Esophagus muscularis mucosa (tissue), 4 donors: ENCODE data around the gene DHX34. TPM values are rescaled to one million over a fixed set of nuclear protein-coding genes. Genes with fewer than 3 reads are reported as not detected.
"Not testable (repeated sequence)": the region's sequence is repeated elsewhere in the genome, so short reads cannot be mapped to it uniquely, and the experiment has no call there.

ENCODE experiments used
- DNase-seq: peaks from one replicate; pipeline ENCODE4 v3.0.0-alpha.2; 2017; ENCODE audit errors: extremely low spot score
- H3K27ac ChIP-seq, 4 donors: fragments of 200-600 bp; sonication (generic); replicated peaks in 1 of 4; 1 replicate in 3 of 4; 2 replicates in 1 of 4; pipeline ENCODE4 v1.5.1; 2016 to 2019; ENCODE audit warnings: mild to moderate bottlenecking in 1 of 4
- H3K27me3 ChIP-seq, 4 donors: fragments of 200-600 bp; sonication (generic); one replicate each; pipeline versions ENCODE4 v1.5.1 to v1.6.0; 2016 to 2019
- H3K36me3 ChIP-seq, 4 donors: fragments of 200-600 bp; sonication (generic); one replicate each; pipeline ENCODE4 v1.5.1; 2016 to 2019
- H3K4me1 ChIP-seq, 4 donors: fragments of 200-600 bp; sonication (generic); one replicate each; pipeline ENCODE4 v1.5.1; 2016 to 2019
- H3K4me3 ChIP-seq, 4 donors: fragments of 200-600 bp; sonication (generic); 1 replicate in 2 of 4; 2 replicates in 2 of 4; pipeline ENCODE4 v1.5.1; 2016 to 2019; ENCODE audit warnings: mild to moderate bottlenecking in 4 of 4, moderate library complexity in 1 of 4
- H3K9me3 ChIP-seq, 4 donors: fragments of 200-600 bp; sonication (generic); 1 replicate in 3 of 4; 2 replicates in 1 of 4; pipeline ENCODE4 v1.5.1; 2016 to 2019
- EP300 ChIP-seq: sonication (generic); formaldehyde crosslinking; IDR thresholded peaks from one replicate; pipeline ENCODE4 v1.6.1; 2017; ENCODE audit warnings: antibody characterized with exemption
- POLR2A ChIP-seq: fragments of 450-650 bp; IDR thresholded peaks from one replicate; pipeline ENCODE4 v1.6.1; 2017; ENCODE audit warnings: antibody characterized with exemption, moderate library complexity, mild to moderate bottlenecking, low read depth
- POLR2AphosphoS5 ChIP-seq, 2 donors: sonication (generic); formaldehyde crosslinking; IDR thresholded peaks; one replicate each; pipeline ENCODE4 v1.6.1; 2017; ENCODE audit warnings: antibody characterized with exemption in 2 of 2
- WGBS: methylation state at CpG from one replicate; pipeline ENCODE4 v1.1.5; 2018; 5-methylcytosine and 5-hydroxymethylcytosine counted together
- intact Hi-C: fragments of 100-400 bp; cut with DNase I; formaldehyde crosslinking; loops from one replicate; pipeline ENCODE4 v1.15.1; 2023
- total RNA-seq, 4 donors: library from RNA; depleted of rRNA; stranded (reverse); fragments of >200 nt; gene quantifications; one replicate each; pipeline versions ENCODE4 v1.1.0 to v1.2.1, GENCODE V29; 2016
- TF ChIP-seq, protein P1 (sequence below), 3 experiments: fragments of 200-600 bp in 2 of 3; fragments of 450-650 bp in 1 of 3; sonication (generic) in 2 of 3; IDR thresholded peaks; one replicate each; pipeline ENCODE4 v1.5.1; 2017 to 2019; ENCODE audit warnings: antibody characterized with exemption in 3 of 3, mild to moderate bottlenecking in 2 of 3, moderate library complexity in 1 of 3

DHX34 gene
- total RNA-seq, 4 donors from 2014 or later = 9.1 to 15.6 (median 12.2) TPM

DNA sequence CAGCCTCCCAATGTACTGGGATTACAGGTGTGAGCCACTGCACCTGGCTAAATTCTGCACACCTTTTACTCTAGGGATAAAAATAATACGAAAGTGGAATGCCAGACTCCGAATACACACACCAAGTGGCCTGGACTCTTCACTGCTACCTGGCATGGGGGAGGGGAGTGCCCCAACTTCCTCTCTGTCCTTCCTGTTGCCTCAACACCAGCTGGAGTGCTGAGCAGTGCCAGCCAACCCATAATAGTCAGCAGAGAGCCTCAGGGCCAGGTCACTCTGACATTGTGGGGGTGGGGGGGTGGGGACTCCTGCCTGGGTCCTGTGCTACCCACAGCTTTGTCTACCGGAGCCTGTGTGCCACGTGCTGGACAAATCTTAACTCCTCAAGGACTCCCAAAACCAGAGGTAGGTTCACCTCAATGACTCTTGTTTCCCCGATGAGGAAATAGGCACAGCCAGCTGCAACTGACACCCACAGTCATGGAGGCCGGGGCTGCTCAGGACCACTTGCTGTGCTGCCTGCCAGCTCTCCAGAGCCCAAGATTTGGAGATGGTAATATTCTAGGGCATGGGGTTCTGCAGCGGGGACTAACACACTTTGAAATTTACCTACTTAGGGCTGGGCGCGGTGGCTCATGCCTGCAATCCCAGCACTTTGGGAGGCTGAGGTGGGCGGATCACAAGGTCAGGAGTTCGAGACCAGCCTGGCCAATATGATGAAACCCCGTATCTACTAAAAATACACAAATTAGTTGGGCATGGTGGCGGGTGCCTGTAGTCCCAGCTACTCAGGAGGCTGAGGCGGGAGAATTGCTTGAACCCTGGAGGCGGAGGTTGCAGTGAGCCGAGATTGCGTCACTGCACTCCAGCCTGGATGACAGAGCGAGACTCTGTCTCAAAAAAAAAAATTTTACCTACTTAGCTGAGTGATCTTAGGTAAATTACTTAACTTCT is 12.1 kb upstream of the DHX34 start:
- DNase-seq, H3K27ac ChIP-seq: not testable (repeated sequence)
- peak overlapping the region in 1 of 4 donors; percentile 25 for H3K4me3 ChIP-seq

DNA sequence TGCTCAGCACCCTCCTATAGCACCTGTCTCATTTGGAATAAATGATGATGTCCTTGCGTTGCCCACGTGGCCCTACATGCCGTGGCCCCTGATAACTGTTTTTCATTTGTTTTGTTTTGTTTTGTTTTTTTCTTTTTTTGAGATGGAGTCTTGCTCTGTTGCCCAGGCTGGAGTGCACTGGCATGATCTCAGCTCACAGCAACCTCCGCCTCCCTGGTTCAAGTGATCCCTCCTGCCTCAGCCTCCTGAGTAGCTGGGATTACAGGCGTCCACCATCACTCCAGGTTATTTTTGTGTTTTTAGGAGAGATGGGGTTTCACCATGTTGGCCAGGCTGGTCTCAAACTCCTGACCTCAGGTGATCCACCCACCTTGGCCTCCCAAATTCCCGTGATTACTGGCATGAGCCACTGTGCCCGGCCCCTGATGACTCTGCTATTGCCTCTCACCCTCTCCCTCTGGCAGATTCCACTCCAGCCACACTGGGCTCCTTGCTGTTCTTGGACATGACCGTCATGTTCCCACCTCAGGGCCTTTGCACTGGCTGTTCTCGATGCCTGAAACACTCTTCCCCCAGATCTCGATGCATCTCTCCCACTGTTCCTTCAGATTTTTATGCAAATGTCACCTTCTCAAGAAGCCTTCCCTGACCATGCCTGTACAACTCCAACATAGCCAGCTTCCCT is 9.8 kb upstream of the DHX34 start:
- Histone ChIP-seq H3K4me3 (no peak overlapping the region), H3K27me3 (peaks cover 0 to under 1% (median 0%) of the 10 kb centered on the region in 4 donors), H3K36me3 (no peaks in the 10 kb centered on the region), H3K9me3 (no peaks in the 10 kb centered on the region), H3K27ac (no peak overlapping the region), H3K4me1 (no peaks in the 10 kb centered on the region)
- no peak for DNase-seq
- TF ChIP-seq POLR2AphosphoS5 (IDR thresholded peaks at IDR 0.05) (no peak), POLR2A (no peak), EP300 (no peak)
- TF ChIP-seq, protein P1, sequence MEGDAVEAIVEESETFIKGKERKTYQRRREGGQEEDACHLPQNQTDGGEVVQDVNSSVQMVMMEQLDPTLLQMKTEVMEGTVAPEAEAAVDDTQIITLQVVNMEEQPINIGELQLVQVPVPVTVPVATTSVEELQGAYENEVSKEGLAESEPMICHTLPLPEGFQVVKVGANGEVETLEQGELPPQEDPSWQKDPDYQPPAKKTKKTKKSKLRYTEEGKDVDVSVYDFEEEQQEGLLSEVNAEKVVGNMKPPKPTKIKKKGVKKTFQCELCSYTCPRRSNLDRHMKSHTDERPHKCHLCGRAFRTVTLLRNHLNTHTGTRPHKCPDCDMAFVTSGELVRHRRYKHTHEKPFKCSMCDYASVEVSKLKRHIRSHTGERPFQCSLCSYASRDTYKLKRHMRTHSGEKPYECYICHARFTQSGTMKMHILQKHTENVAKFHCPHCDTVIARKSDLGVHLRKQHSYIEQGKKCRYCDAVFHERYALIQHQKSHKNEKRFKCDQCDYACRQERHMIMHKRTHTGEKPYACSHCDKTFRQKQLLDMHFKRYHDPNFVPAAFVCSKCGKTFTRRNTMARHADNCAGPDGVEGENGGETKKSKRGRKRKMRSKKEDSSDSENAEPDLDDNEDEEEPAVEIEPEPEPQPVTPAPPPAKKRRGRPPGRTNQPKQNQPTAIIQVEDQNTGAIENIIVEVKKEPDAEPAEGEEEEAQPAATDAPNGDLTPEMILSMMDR (IDR thresholded peaks at IDR 0.05) = no peak
- 74% methylated on average over 10 of the region's 10 CpGs for WGBS
- intact Hi-C loops = no loop called here

More for the DNA sequence above, 12.1 kb upstream of the DHX34 start:
- peaks cover 0 to 17% (median 2%) of the 10 kb centered on the region in 4 donors for H3K27me3 ChIP-seq
- H3K9me3 ChIP-seq, intact Hi-C loops, H3K36me3 ChIP-seq, H3K4me1 ChIP-seq: not testable (repeated sequence)
- peak in 1 of 2 donors; percentile 7 for TF ChIP-seq POLR2AphosphoS5 (IDR thresholded peaks at IDR 0.05)
- 61% methylated on average over 13 of the region's 18 CpGs for WGBS

DNA sequence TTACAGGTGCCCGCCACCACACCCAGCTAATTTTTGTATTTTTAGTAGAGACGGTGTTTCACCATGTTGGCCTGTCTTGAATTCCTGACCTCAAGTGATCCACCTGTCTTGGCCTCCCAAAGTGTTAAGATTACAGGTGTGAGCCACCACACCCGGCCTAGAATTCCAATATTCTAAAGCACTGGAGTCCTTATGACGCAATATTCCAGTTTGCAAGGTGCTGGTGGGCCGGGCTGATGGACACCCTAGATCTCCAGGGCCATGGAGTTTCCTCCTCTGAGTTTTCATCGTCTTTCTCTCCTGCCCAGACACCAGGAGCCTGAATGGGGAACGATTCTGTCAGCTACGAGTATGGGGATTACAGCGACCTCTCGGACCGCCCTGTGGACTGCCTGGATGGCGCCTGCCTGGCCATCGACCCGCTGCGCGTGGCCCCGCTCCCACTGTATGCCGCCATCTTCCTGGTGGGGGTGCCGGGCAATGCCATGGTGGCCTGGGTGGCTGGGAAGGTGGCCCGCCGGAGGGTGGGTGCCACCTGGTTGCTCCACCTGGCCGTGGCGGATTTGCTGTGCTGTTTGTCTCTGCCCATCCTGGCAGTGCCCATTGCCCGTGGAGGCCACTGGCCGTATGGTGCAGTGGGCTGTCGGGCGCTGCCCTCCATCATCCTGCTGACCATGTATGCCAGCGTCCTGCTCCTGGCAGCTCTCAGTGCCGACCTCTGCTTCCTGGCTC is 8.5 kb upstream of the DHX34 start:
- DNase-seq = no peak
- Histone ChIP-seq H3K36me3 (no peaks in the 10 kb centered on the region), H3K9me3 (no peaks in the 10 kb centered on the region), H3K27me3 (no peaks in the 10 kb centered on the region), H3K27ac (no peak overlapping the region), H3K4me1 (no peaks in the 10 kb centered on the region), H3K4me3 (no peak overlapping the region)
- intact Hi-C loops = no loop called here
- 93% methylated on average over 16 of the region's 29 CpGs for WGBS
- TF ChIP-seq POLR2A (no peak), EP300 (no peak)

DNA sequence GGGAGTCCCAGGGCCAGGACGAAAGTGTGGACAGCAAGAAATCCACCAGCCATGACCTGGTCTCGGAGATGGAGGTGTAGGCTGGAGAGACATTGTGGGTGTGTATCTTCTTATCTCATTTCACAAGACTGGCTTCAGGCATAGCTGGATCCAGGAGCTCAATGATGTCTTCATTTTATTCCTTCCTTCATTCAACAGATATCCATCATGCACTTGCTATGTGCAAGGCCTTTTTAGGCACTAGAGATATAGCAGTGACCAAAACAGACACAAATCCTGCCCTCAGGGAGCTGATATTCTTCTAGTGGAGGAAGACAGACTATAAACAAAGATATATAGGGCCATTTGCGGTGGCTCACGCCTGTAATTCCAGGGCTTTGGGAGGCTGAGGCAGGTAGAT is 7.4 kb upstream of the DHX34 start:
- H3K36me3 ChIP-seq = no peaks in the 10 kb centered on the region
- no peak overlapping the region for H3K27ac ChIP-seq
- TF ChIP-seq, protein P1 (IDR thresholded peaks at IDR 0.05) = no peak
- no peaks in the 10 kb centered on the region for H3K9me3 ChIP-seq
- H3K4me1 ChIP-seq = no peaks in the 10 kb centered on the region
- H3K4me3 ChIP-seq = no peak overlapping the region
- no peaks in the 10 kb centered on the region for H3K27me3 ChIP-seq
- intact Hi-C loops = no loop called here
- no peak for DNase-seq
- 85% methylated on average over 4 of the region's 4 CpGs for WGBS

DNA sequence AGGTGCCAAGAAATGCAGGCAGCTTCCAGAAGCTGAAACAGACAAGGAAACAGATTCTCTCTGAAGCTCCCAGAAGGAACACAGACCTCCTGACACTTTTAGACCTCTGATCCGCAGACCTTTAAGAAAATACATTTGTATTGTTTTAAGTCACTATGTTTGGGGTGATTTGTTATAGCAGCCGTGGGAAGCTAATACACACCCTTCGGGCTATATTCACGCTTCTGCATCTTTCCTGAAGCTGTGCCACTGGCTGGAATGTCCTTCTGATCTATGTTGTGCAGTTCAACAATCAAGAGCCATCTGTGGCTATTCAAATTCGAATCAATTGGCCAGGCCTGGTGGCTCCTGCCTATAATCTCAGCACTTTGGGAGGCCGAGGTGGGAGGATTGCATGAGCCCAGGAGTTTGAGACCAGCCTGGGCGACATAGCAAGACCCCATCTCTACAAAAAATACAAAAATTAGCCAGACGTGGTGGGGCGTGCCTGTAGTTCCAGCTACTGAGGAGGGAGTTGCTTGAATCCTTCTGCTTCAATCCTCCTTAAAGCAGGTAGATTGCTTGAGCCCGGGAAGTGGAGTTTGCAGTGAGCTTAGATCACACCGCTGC is 5.8 kb upstream of the DHX34 start:
- Histone ChIP-seq H3K27me3 (no peaks in the 10 kb centered on the region), H3K27ac (no peak overlapping the region), H3K36me3 (no peaks in the 10 kb centered on the region), H3K9me3 (no peaks in the 10 kb centered on the region), H3K4me3 (no peak overlapping the region), H3K4me1 (peaks cover 0 to under 1% (median 0%) of the 10 kb centered on the region in 4 donors)
- WGBS = 86% methylated on average over 11 of the region's 11 CpGs
- no peak for DNase-seq
- intact Hi-C loops = no loop called here
- TF ChIP-seq, protein P1 (IDR thresholded peaks at IDR 0.05) = no peak
- TF ChIP-seq POLR2A (no peak), POLR2AphosphoS5 (IDR thresholded peaks at IDR 0.05) (no peak), EP300 (no peak)
